ENCODE results near the gene COA6. TPM values are rescaled to one million over a fixed set of nuclear protein-coding genes. Genes with fewer than 3 reads are reported as not detected.

COA6 gene
- total RNA-seq, 1 donor from 2014 or later, result 14.6 TPM

GRCh38 chr1:234327577-234328164 is 45.6 kb upstream of the COA6 start:
- H3K27me3 Mint-ChIP-seq (ENCODE audit: unreplicated experiment), result peaks cover 6% of the 10 kb centered on the region
- no peaks in the 10 kb centered on the region for H3K36me3 Mint-ChIP-seq (ENCODE audit: unreplicated experiment)
- H3K27ac Mint-ChIP-seq (ENCODE audit: unreplicated experiment), result no peak overlapping the region
- H3K9me3 Mint-ChIP-seq (ENCODE audit: unreplicated experiment), result peaks cover 2% of the 10 kb centered on the region
- no peak overlapping the region for H3K4me3 Mint-ChIP-seq (ENCODE audit: unreplicated experiment)
- no peak for TF ChIP-seq CTCF (IDR thresholded peaks at IDR 0.05; ENCODE audit: partially characterized antibody, unreplicated experiment)
- H3K4me1 Mint-ChIP-seq (ENCODE audit: low read depth, unreplicated experiment), result peaks cover 4% of the 10 kb centered on the region
- DNase-seq, result no peak

- no peak for TF ChIP-seq CTCF (IDR thresholded peaks at IDR 0.05; ENCODE audit: partially characterized antibody, unreplicated experiment)
Measured at GRCh38 chr1:234330843-234331215, 42.4 kb upstream of the COA6 start.

GRCh38 chr1:234331507-234331906 is 41.7 kb upstream of the COA6 start:
- peaks cover 5% of the 10 kb centered on the region for H3K36me3 Mint-ChIP-seq (ENCODE audit: unreplicated experiment)
- H3K9me3 Mint-ChIP-seq (ENCODE audit: unreplicated experiment), result no peaks in the 10 kb centered on the region
- peaks cover 4% of the 10 kb centered on the region for H3K4me1 Mint-ChIP-seq (ENCODE audit: low read depth, unreplicated experiment)
- no peak overlapping the region for H3K4me3 Mint-ChIP-seq (ENCODE audit: unreplicated experiment)
- H3K27ac Mint-ChIP-seq (ENCODE audit: unreplicated experiment), result no peak overlapping the region
- H3K27me3 Mint-ChIP-seq (ENCODE audit: unreplicated experiment), result no peaks in the 10 kb centered on the region
- DNase-seq, result no peak
- TF ChIP-seq CTCF (IDR thresholded peaks at IDR 0.05; ENCODE audit: partially characterized antibody, unreplicated experiment), result no peak

More at GRCh38 chr1:234330843-234331215, 42.4 kb upstream of the COA6 start:
- no peak overlapping the region for H3K27ac Mint-ChIP-seq (ENCODE audit: unreplicated experiment)
- peaks cover 4% of the 10 kb centered on the region for H3K4me1 Mint-ChIP-seq (ENCODE audit: low read depth, unreplicated experiment)
- peaks cover 5% of the 10 kb centered on the region for H3K27me3 Mint-ChIP-seq (ENCODE audit: unreplicated experiment)
- no peak overlapping the region for H3K4me3 Mint-ChIP-seq (ENCODE audit: unreplicated experiment)
- DNase-seq, result no peak
- peaks cover 2% of the 10 kb centered on the region for H3K36me3 Mint-ChIP-seq (ENCODE audit: unreplicated experiment)
- H3K9me3 Mint-ChIP-seq (ENCODE audit: unreplicated experiment), result peaks cover 2% of the 10 kb centered on the region

- H3K4me1 Mint-ChIP-seq (ENCODE audit: low read depth, unreplicated experiment), result no peaks in the 10 kb centered on the region
- no peaks in the 10 kb centered on the region for H3K27me3 Mint-ChIP-seq (ENCODE audit: unreplicated experiment)
- no peak overlapping the region for H3K27ac Mint-ChIP-seq (ENCODE audit: unreplicated experiment)
- H3K9me3 Mint-ChIP-seq (ENCODE audit: unreplicated experiment), result peaks cover 2% of the 10 kb centered on the region
- no peak overlapping the region for H3K4me3 Mint-ChIP-seq (ENCODE audit: unreplicated experiment)
- no peak for TF ChIP-seq CTCF (IDR thresholded peaks at IDR 0.05; ENCODE audit: partially characterized antibody, unreplicated experiment)
- DNase-seq, result no peak
- H3K36me3 Mint-ChIP-seq (ENCODE audit: unreplicated experiment), result peaks cover 31% of the 10 kb centered on the region
Measured at GRCh38 chr1:234336359-234336758, 36.9 kb upstream of the COA6 start.

GRCh38 chr1:234337233-234337632 is 36.0 kb upstream of the COA6 start:
- Mint-ChIP-seq H3K4me3 (ENCODE audit: unreplicated experiment) (no peak overlapping the region), H3K4me1 (ENCODE audit: low read depth, unreplicated experiment) (peaks cover 4% of the 10 kb centered on the region), H3K9me3 (ENCODE audit: unreplicated experiment) (peaks cover 4% of the 10 kb centered on the region), H3K27me3 (ENCODE audit: unreplicated experiment) (no peaks in the 10 kb centered on the region), H3K36me3 (ENCODE audit: unreplicated experiment) (peaks cover 31% of the 10 kb centered on the region), H3K27ac (ENCODE audit: unreplicated experiment) (no peak overlapping the region)
- no peak for DNase-seq
- no peak for TF ChIP-seq CTCF (IDR thresholded peaks at IDR 0.05; ENCODE audit: partially characterized antibody, unreplicated experiment)

Measured in glutamatergic neuron (in vitro differentiated cells).